CD4-positive, alpha-beta T cell treated with Interleukin-6 for 4 hours (primary cell): ENCODE data around the gene PTPRT.

Experiments
- DNase-seq: peaks from one replicate; pipeline ENCODE4 v3.0.0-alpha.2; 2020; ENCODE audit warnings: mixed read lengths

PTPRT gene

GRCh38 chr20:42701948-42702347 is 487.8 kb downstream of the PTPRT start:
- no peak for DNase-seq

- DNase-seq: no peak
Measured at GRCh38 chr20:42700372-42700771, 489.3 kb downstream of the PTPRT start.

GRCh38 chr20:42697962-42698361 is 491.7 kb downstream of the PTPRT start:
- no peak for DNase-seq

- no peak for DNase-seq
Measured at GRCh38 chr20:42690842-42691437, 498.8 kb downstream of the PTPRT start.

GRCh38 chr20:42688576-42688975 is 501.1 kb downstream of the PTPRT start:
- DNase-seq: no peak

- no peak for DNase-seq
Measured at GRCh38 chr20:42686057-42686456, 503.6 kb downstream of the PTPRT start.

GRCh38 chr20:42678895-42679294 is 510.8 kb downstream of the PTPRT start:
- no peak for DNase-seq

- DNase-seq: no peak
Measured at GRCh38 chr20:42656130-42656529, 533.6 kb downstream of the PTPRT start.

- DNase-seq: no peak
Measured at GRCh38 chr20:42652266-42652665, 537.4 kb downstream of the PTPRT start.

- no peak for DNase-seq
Measured at GRCh38 chr20:42650191-42650746, 539.4 kb downstream of the PTPRT start.

GRCh38 chr20:42649748-42650147 is 540.0 kb downstream of the PTPRT start:
- no peak for DNase-seq

- no peak for DNase-seq
Measured at GRCh38 chr20:42646250-42646649, 543.5 kb downstream of the PTPRT start.

- DNase-seq: no peak
Measured at GRCh38 chr20:42641886-42642285, 547.8 kb downstream of the PTPRT start.

- no peak for DNase-seq
Measured at GRCh38 chr20:42639140-42639539, 550.6 kb downstream of the PTPRT start.

GRCh38 chr20:42635699-42636411 is 553.9 kb downstream of the PTPRT start:
- DNase-seq: no peak

GRCh38 chr20:42634156-42634555 is 555.5 kb downstream of the PTPRT start:
- DNase-seq: no peak

GRCh38 chr20:42628683-42629082 is 561.0 kb downstream of the PTPRT start:
- no peak for DNase-seq

- DNase-seq: no peak
Measured at GRCh38 chr20:42613076-42613475, 576.6 kb downstream of the PTPRT start.

- DNase-seq: no peak
Measured at GRCh38 chr20:42611889-42612837, 577.5 kb downstream of the PTPRT start.

- DNase-seq: no peak
Measured at GRCh38 chr20:42611423-42611822, 578.3 kb downstream of the PTPRT start.

GRCh38 chr20:42610070-42610469 is 579.6 kb downstream of the PTPRT start:
- no peak for DNase-seq

GRCh38 chr20:42609618-42610017 is 580.1 kb downstream of the PTPRT start:
- no peak for DNase-seq
